ENCODE measurements around the gene ACADVL. TPM values are rescaled to one million over a fixed set of nuclear protein-coding genes. Genes with fewer than 3 reads are reported as not detected.
"Not testable (repeated sequence)": the region's sequence is repeated elsewhere in the genome, so short reads cannot be mapped to it uniquely, and the experiment has no call there.

The ACADVL gene
- total and polyA plus RNA-seq, 2 experiments from 2014 or later = 441 to 453 TPM

GRCh38 chr17:7243453-7243729 is 23.7 kb downstream of the ACADVL start:
- in situ Hi-C loops (cut with MboI) = no loop called here
- peaks cover 74% of the 10 kb centered on the region for H3K79me2 ChIP-seq (ENCODE audit: insufficient read depth)

GRCh38 chr17:7243838-7244237 is 24.1 kb downstream of the ACADVL start:
- WGBS, 2 experiments (ENCODE audit: low coverage in 1 of 2, low lambda C conversion rate in 2 of 2, missing lambda C conversion rate in 2 of 2) = 59 to 65% methylated on average over 10 of the region's 10 CpGs
- H2AFZ ChIP-seq; in situ Hi-C loops (cut with MboI); H3K9me3 ChIP-seq (ENCODE audit: low read depth); H3K4me3 ChIP-seq; H3K9me2 ChIP-seq (ENCODE audit: insufficient read depth); H3K27me3 ChIP-seq (replicated peaks; ENCODE audit: insufficient read depth); H4K20me1 ChIP-seq (ENCODE audit: insufficient read depth); DNase-seq; H3K4me2 ChIP-seq (ENCODE audit: unreplicated experiment): not testable (repeated sequence)
- Histone ChIP-seq H3K9ac (peak overlapping the region; percentile 99; the same call in 1 of the 2 replicates), H3K79me2 (ENCODE audit: insufficient read depth) (peaks cover 75% of the 10 kb centered on the region), H3K36me3 (ENCODE audit: low read depth) (peaks cover 23% of the 10 kb centered on the region), H3K27ac (peak overlapping the region; percentile 99), H3F3A (ENCODE audit: insufficient read depth) (peaks cover 38% of the 10 kb centered on the region), H3K4me1 (ENCODE audit: insufficient read depth) (peaks cover 19% of the 10 kb centered on the region)

More at GRCh38 chr17:7243453-7243729, 23.7 kb downstream of the ACADVL start:
- peak overlapping the region; percentile 99 for H3K27ac ChIP-seq
- DNase-seq = no peak
- H3K9ac ChIP-seq = peak overlapping the region; percentile 99
- peaks cover 19% of the 10 kb centered on the region for H3K4me1 ChIP-seq (ENCODE audit: insufficient read depth)
- H4K20me1 ChIP-seq (ENCODE audit: insufficient read depth) = no peaks in the 10 kb centered on the region
- no peaks in the 10 kb centered on the region for H3K9me2 ChIP-seq (ENCODE audit: insufficient read depth)
- H3K9me3 ChIP-seq (ENCODE audit: low read depth) = no peaks in the 10 kb centered on the region
- H3K4me2 ChIP-seq (ENCODE audit: unreplicated experiment) = peak overlapping the region; percentile 100
- peaks cover 23% of the 10 kb centered on the region for H3K36me3 ChIP-seq (ENCODE audit: low read depth)
- H3F3A ChIP-seq (ENCODE audit: insufficient read depth) = peaks cover 38% of the 10 kb centered on the region
- 19 to 36% methylated on average over 2 of the region's 2 CpGs for WGBS, 2 experiments (ENCODE audit: low coverage in 1 of 2, low lambda C conversion rate in 2 of 2, missing lambda C conversion rate in 2 of 2)
- peak overlapping the region; percentile 97 for H3K4me3 ChIP-seq
- no peaks in the 10 kb centered on the region for H3K27me3 ChIP-seq (replicated peaks; ENCODE audit: insufficient read depth)
- peak overlapping the region; percentile 82 for H2AFZ ChIP-seq
- TF ChIP-seq EZH2phosphoT487 (IDR thresholded peaks at IDR 0.05; ENCODE audit: insufficient read depth, low read depth) (no peak), EZH2 (IDR thresholded peaks at IDR 0.05; ENCODE audit: insufficient read depth, poor library complexity, severe bottlenecking) (no peak)

DNA sequence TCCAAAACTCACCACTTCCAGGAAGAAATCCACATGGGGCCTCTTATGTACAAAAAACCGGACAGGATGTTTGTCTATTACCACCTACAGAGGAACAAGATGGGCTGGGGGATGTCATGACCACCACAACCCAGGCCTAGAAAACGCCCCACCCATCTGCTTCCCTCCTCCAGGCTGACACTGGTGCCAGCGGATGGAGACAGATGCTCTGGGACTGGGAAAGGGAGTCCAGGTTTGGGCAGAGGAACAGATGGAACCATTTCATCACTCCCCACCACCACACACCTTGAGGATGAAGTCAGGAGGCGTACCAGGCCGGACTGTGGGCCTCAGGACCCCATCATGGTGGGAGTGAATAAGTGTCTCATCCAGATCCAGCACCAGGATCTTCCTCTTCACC is 27.0 kb downstream of the ACADVL start:
- DNase-seq = no peak
- peaks cover 9% of the 10 kb centered on the region for H3K36me3 ChIP-seq (ENCODE audit: low read depth)
- in situ Hi-C loops (cut with MboI) = no loop called here
- peaks cover 75% of the 10 kb centered on the region for H3K79me2 ChIP-seq (ENCODE audit: insufficient read depth)
- no peaks in the 10 kb centered on the region for H3K9me2 ChIP-seq (ENCODE audit: insufficient read depth)
- H4K20me1 ChIP-seq (ENCODE audit: insufficient read depth) = no peaks in the 10 kb centered on the region
- H3K27me3 ChIP-seq (replicated peaks; ENCODE audit: insufficient read depth) = no peaks in the 10 kb centered on the region
- H3K9me3 ChIP-seq (ENCODE audit: low read depth) = no peaks in the 10 kb centered on the region
- no peak overlapping the region for H3K27ac ChIP-seq
- peaks cover 8% of the 10 kb centered on the region; the same call in 1 of the 2 replicates for H3K4me1 ChIP-seq (ENCODE audit: insufficient read depth)
- 79 to 86% methylated on average over 5 of the region's 5 CpGs for WGBS, 2 experiments (ENCODE audit: low coverage in 1 of 2, low lambda C conversion rate in 2 of 2, missing lambda C conversion rate in 2 of 2)
- peaks cover 18% of the 10 kb centered on the region; the same call in 1 of the 2 replicates for H3F3A ChIP-seq (ENCODE audit: insufficient read depth)
- TF ChIP-seq EZH2 (IDR thresholded peaks at IDR 0.05; ENCODE audit: insufficient read depth, poor library complexity, severe bottlenecking) (no peak), EZH2phosphoT487 (IDR thresholded peaks at IDR 0.05; ENCODE audit: insufficient read depth, low read depth) (no peak)
- no peak overlapping the region; the same call in 1 of the 2 replicates for H3K9ac ChIP-seq
- no peak overlapping the region for H3K4me2 ChIP-seq (ENCODE audit: unreplicated experiment)
- H3K4me3 ChIP-seq = no peak overlapping the region
- no peak overlapping the region for H2AFZ ChIP-seq

DNA sequence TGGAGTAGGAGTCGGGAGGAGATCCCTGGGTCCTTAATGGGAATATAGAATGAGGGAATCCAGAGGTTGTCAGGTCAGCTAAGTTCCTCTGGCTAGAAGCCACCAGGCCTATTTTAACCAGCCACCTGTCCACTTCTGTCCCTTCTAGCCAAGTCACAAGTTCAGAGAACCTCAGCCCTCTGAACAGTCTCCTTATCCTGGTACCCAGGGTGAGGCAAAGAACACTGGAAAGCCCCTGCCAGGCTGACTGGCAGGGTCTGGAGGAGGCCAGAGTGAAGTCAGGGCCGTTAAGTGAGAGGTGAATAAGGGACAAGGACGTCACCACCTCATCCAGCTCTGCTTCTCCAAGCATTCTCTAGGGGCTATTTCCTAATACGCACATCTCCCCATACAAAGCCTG is 29.1 kb downstream of the ACADVL start:
- in situ Hi-C loops (cut with MboI) = no loop called here
- no peaks in the 10 kb centered on the region for H4K20me1 ChIP-seq (ENCODE audit: insufficient read depth)
- no peak overlapping the region for H3K9ac ChIP-seq
- H3K9me3 ChIP-seq (ENCODE audit: low read depth) = no peaks in the 10 kb centered on the region
- peaks cover 16% of the 10 kb centered on the region; the same call in 1 of the 2 replicates for H3F3A ChIP-seq (ENCODE audit: insufficient read depth)
- peaks cover 86% of the 10 kb centered on the region for H3K79me2 ChIP-seq (ENCODE audit: insufficient read depth)
- no peaks in the 10 kb centered on the region for H3K27me3 ChIP-seq (replicated peaks; ENCODE audit: insufficient read depth)
- no peak overlapping the region for H3K4me3 ChIP-seq
- no peaks in the 10 kb centered on the region for H3K9me2 ChIP-seq (ENCODE audit: insufficient read depth)
- H3K27ac ChIP-seq = no peak overlapping the region
- H3K4me1 ChIP-seq (ENCODE audit: insufficient read depth) = peaks cover 13% of the 10 kb centered on the region
- TF ChIP-seq EZH2phosphoT487 (IDR thresholded peaks at IDR 0.05; ENCODE audit: insufficient read depth, low read depth) = no peak
- TF ChIP-seq EZH2 (IDR thresholded peaks at IDR 0.05; ENCODE audit: insufficient read depth, poor library complexity, severe bottlenecking) = no peak
- no peak for DNase-seq
- H3K36me3 ChIP-seq (ENCODE audit: low read depth) = peaks cover 9% of the 10 kb centered on the region
- WGBS, 2 experiments (ENCODE audit: low coverage in 1 of 2, low lambda C conversion rate in 2 of 2, missing lambda C conversion rate in 2 of 2) = 68 to 74% methylated on average over 4 of the region's 4 CpGs
- H3K4me2 ChIP-seq (ENCODE audit: unreplicated experiment) = no peak overlapping the region
- no peak overlapping the region for H2AFZ ChIP-seq

- Histone ChIP-seq H3K27ac (no peak overlapping the region), H2AFZ (no peak overlapping the region), H3K9me2 (ENCODE audit: insufficient read depth) (no peaks in the 10 kb centered on the region), H3K4me1 (ENCODE audit: insufficient read depth) (peaks cover 13% of the 10 kb centered on the region), H3K9me3 (ENCODE audit: low read depth) (no peaks in the 10 kb centered on the region), H3K4me2 (ENCODE audit: unreplicated experiment) (no peak overlapping the region), H3F3A (ENCODE audit: insufficient read depth) (peaks cover 11% of the 10 kb centered on the region; the same call in 1 of the 2 replicates), H3K36me3 (ENCODE audit: low read depth) (peaks cover 10% of the 10 kb centered on the region), H3K4me3 (no peak overlapping the region), H3K9ac (no peak overlapping the region), H4K20me1 (ENCODE audit: insufficient read depth) (no peaks in the 10 kb centered on the region), H3K27me3 (replicated peaks; ENCODE audit: insufficient read depth) (no peaks in the 10 kb centered on the region), H3K79me2 (ENCODE audit: insufficient read depth) (peaks cover 88% of the 10 kb centered on the region)
- DNase-seq = no peak
- 75 to 76% methylated on average over 6 of the region's 6 CpGs for WGBS, 2 experiments (ENCODE audit: low coverage in 1 of 2, low lambda C conversion rate in 2 of 2, missing lambda C conversion rate in 2 of 2)
- TF ChIP-seq EZH2 (IDR thresholded peaks at IDR 0.05; ENCODE audit: insufficient read depth, poor library complexity, severe bottlenecking) (no peak), EZH2phosphoT487 (IDR thresholded peaks at IDR 0.05; ENCODE audit: insufficient read depth, low read depth) (no peak)
- in situ Hi-C loops (cut with MboI) = no loop called here
Measured at GRCh38 chr17:7249214-7249613, 29.5 kb downstream of the ACADVL start.
